ENCODE data around the gene PPP1R9B.
A peak's percentile ranks its signal among the peaks of the same experiment; 100 is the strongest.

PPP1R9B gene

DNA sequence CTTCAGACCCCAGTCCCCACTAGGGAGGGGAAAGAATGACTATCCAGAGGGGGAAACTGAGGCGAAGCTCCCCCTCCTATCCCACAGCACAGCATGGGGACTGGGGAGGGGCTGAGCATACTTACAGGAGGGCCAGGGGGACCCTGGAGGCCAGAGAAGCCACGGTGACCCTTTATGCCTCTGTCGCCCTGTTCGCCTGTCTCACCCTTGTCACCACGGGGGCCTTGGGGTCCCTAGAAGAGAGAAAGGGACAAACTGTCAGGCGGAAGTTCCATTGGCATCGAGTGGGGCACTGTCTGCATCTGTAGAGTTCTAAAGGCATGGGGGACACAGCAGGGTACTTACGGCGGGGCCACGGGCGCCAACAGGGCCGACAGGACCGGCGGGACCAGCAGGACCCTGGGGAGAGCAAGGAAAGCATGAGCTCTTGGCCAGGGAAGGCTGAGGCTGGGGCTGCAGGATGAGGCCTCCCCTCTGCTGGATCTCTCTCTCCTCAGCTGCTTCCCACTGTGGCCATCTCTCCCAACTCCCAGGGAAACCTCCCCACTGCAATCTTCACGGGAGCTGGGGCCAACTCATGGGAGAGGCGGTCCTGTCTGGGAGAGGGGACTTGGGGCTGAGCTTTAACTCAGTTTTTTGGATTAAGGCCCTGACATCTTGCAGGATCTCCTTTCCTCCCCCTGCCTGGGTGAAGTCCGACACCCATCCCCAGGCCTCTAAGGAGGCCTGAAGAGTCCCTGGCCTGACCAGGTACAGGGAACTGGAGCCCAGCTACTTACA lies 37.5 kb upstream of the PPP1R9B start:
- no peak for DNase-seq (ENCODE audit: low spot score)

DNA sequence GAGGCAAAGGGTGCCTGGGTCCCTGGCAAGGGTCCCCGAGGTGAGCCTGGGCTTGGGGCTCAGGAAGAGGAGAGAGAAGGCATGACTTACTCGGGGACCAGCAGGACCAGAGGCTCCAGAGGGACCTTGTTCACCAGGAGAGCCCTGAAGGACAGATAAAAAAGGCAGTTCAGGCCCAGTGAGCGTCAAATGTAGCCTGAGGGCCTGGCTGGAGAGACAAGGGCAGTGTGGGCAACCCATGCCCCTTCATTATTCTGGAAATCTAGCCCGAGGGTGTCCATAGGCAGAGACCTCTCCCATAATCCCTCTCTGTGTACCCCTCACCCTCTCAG lies 36.9 kb upstream of the PPP1R9B start:
- DNase-seq (ENCODE audit: low spot score), result no peak

DNA sequence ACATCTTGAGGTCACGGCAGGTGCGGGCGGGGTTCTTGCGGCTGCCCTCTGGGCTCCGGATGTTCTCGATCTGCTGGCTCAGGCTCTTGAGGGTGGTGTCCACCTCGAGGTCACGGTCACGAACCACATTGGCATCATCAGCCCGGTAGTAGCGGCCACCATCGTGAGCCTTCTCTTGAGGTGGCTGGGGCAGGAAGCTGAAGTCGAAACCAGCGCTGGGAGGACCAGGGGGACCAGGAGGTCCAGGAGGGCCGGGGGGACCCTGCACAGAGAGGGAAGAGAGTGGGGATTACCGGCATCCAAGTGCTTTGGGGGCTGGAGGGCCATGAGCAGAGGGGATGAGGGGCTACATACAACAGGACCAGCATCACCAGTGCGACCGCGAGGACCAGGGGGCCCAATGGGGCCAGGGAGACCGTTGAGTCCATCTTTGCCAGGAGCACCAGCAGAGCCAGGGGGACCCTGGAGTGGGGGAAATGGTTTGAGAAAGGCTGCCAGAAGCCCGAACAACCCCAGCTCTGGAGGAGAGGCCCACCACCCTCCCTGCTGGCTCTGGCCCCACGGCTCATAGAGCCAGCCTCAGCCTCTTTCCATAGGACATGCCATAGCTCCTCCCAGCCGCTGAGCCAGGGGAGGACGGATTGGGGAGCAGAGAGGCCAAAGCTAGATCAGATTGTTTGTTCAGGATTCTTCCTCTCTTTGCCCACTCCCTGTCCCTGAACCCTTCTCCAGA lies 36.4 kb upstream of the PPP1R9B start:
- DNase-seq (ENCODE audit: low spot score), result no peak

DNA sequence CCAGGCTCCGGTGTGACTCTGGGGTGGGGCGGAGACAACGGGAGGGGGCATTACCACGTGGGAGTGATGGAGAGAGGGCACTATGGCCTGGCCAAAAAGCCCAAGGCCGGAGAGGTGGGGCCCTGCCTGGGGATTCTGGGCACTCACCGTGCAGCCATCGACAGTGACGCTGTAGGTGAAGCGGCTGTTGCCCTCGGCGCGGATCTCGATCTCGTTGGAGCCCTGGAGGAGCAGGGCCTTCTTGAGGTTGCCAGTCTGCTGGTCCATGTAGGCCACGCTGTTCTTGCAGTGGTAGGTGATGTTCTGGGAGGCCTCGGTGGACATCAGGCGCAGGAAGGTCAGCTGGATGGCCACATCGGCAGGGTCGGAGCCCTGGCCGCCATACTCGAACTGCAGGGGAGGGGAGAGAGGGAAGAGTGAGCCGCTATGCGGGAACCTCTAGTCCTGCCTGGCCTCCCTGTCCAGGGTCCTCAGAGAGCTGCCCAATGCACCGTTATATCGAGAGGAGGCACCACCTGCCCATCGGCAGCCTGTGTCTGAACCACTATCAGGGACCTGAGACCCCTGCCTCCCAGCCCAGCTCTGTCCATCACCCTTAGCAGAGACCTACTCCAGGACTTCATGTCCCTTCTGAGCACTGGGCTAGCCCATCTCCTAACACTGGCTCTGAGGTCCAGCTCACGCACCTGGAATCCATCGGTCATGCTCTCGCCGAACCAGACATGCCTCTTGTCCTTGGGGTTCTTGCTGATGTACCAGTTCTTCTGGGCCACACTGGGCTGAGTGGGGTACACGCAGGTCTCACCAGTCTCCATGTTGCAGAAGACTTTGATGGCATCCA lies 35.4 kb upstream of the PPP1R9B start:
- no peak for DNase-seq (ENCODE audit: low spot score)

DNA sequence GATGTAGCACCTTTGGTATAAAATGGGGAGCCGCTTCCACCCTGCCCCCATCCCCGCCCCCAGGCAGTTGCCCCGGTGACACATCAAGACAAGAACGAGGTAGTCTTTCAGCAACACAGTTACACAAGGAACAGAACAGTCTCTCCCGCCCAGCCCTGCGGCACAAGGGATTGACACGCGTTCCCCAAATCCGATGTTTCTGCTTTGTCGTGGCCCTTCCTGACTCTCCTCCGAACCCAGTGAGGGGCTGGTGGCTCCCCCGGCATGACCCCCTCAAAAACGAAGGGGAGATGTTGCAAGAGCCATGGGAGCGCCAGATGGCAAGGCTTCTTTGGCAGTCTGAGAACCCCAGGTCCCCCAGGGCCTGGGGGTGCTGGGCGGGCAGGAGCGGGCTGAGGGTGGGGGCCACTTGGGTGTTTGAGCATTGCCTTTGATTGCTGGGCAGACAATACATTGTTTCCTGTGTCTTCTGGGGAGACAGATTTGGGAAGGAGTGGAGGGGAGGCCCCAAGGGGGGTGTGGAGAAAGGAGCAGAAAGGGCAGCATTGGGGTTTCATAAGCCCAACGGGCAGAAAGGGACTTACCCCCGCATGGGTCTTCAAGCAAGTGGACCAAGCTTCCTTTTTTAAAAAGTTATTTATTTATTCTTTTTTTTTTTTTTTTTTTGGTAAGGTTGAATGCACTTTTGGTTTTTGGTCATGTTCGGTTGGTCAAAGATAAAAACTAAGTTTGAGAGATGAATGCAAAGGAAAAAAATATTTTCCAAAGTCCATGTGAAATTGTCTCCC lies 34.3 kb upstream of the PPP1R9B start:
- no peak for DNase-seq (ENCODE audit: low spot score)

DNA sequence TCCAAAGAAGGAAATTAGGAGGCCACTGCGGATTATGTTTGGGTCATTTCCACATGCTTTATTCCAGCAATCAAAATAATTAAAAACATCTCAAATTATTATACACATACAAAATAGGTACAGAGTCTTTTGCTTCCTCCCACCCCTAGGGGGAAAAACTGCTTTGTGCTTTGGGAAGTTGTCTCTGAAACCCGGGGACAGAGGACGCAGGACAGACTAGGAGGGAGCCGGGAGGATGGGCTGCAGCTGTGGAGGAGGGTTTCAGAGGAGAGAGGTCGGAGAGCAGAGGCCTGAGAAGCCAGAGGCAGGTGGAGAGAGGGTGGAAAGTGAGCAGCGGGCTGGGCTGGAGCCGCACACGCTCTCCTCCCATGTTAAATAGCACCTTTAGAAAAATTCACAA lies 33.6 kb upstream of the PPP1R9B start:
- no peak for DNase-seq (ENCODE audit: low spot score)

DNA sequence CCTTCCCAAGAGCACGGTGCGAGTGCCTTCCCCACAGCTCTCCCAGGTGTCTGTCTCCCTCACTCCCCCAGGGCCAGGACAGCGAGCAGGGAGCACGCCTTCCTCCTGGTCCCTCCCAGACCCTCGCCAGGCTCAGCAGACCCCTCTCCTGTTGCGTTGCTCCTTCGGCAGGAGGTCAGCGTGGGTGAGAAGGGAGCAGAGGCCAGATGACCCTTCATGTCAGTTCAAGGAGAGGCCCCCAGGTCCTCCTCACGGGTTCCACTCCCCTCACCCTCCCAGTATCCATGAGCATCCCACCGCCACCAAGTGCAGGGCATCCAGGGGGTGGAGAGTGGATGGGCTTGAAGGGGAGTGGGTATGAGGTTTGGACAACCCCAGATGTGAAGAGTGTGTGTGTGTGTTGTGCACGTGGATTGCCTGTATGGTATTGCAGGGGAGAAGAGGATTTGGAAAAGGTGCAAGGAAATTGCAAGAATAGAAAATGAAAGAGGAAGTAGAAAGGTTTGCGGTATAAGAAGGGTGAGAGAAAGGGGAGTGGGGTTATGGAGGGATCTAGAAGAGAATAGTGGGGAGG lies 33.0 kb upstream of the PPP1R9B start:
- DNase-seq (ENCODE audit: low spot score), result no peak

DNA sequence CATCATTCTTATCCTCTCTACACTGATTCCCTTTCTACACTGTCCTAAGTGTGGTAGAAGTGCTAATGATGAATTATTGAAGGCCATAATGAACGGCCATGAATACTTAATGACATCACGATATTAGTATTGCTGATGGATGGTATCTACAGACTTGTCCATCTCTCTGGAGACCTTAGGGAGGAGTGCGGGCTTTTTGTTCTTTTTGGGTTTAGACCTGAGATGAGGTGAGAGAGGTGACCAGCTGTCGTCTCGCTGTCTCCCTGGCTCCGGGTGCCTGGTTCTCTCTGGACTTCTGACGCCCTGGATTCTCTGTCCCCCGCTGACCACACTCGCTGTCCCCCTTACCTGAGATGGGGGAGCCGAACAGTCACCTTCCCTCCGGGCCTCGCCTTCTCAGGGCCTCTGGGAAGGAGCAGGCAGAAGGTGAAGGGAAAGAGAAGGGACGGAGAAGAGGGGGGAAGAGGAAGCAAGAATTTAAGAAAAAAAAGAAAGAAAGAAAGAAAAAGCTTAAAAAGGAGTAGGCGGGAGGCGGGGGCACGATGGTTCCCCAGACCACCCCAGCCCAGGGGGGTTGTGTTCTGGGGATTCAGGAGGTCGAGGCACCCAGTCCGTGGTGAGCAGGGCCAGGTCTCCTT lies 32.4 kb upstream of the PPP1R9B start:
- no peak for DNase-seq (ENCODE audit: low spot score)

DNA sequence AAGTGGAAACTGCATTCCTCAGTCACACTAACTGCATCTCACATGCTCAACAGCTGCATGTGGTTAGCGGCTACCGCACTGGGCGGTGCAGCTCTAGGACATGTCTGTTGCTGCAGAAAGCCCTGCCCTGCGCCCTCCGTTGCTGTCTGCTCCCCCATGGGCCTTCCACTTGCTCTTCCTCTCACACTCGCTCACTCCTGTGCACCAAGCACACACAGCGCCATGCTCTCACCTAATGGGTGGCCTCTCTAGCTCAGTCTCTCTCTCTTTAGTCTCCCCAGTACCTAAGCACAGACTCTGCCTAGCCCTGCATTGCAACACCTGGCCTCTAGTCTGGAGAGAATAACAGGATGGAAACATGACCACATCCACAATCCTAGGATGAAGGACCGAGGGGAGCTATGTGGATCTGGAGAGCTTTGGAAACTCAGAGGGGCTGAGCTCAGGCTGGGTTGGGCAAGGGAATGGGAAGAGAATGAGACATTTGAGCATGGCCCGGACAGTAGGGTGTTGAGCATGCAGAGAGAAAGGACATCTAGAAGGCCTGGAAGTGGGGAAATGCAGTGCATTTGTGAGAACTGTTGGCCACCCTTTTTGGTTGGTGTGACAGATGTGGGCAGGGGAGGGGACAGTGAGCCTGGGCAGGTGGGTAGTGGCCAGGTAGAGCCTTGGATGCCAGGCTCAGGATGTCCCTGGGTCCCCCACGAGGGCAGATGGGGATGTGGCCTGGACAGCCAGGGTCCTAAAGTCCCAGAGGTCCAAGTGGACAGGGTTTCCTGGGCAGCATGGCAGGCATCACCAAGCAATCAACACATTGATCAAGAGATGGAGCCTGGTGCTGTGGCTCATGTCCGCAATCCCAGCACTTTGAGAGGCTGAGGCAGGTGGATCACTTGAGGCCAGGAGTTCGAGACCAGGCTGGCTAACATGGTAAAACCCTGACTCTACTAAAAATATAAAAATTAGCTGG lies 31.4 kb upstream of the PPP1R9B start:
- DNase-seq (ENCODE audit: low spot score), result no peak

DNA sequence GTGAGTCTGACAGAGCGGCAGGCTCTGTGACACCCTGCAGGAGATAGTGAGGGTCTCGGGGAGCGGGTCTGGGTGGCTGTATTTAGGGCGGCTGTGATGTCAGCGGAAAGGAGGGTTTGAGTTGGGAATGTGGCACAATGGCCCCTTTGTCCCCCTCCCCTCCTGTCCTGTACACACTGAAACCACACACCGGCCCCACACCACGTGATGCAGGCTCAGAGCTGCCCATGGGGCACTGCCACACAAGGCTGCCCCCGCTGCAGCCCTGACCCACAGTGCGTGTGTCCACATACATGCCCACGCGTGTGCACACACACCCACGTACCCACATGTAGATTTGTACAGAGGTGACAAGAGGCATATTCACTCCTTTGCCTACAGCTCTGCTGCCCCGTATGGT lies 30.7 kb upstream of the PPP1R9B start:
- peak; percentile 69 for DNase-seq (ENCODE audit: low spot score)

DNA sequence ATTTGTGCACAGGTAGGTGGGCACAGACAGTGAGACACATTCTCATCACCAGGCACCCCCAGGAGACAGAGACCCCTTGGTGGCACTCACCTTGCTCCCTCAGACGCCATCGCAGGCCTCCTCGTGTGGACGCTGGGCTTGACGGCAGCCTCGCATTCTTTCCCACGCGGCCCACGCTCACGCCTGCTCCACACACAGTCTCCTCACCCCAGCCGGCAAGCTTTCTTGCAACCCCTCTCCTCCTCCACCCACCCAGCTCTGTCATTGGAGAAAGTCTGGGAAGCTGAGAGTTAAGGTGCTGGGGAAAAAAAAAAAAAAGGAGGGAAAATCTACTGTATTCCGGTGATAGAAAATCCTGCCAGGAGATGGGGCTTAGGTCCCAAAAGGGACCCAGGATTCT lies 30.1 kb upstream of the PPP1R9B start:
- DNase-seq (ENCODE audit: low spot score), result no peak

DNA sequence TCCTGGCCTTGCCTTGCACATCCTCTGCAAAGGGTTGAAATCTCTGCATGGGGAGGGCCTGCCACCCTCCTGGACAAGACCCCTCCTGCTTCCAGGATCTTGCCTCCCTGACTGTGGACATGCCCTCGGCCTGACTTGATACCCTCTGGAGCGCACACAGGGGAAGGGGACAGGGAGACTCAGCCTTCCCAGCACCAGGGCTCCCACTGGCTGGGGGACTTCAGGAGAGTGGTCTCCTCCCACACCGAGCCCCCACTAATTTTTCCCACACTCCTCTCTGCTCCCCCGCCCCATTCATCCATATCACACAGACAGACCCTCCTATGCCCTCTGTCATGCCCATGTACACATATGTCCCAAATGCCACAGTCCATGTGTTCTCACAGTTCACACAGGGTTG lies 29.6 kb upstream of the PPP1R9B start:
- no peak for DNase-seq (ENCODE audit: low spot score)

DNA sequence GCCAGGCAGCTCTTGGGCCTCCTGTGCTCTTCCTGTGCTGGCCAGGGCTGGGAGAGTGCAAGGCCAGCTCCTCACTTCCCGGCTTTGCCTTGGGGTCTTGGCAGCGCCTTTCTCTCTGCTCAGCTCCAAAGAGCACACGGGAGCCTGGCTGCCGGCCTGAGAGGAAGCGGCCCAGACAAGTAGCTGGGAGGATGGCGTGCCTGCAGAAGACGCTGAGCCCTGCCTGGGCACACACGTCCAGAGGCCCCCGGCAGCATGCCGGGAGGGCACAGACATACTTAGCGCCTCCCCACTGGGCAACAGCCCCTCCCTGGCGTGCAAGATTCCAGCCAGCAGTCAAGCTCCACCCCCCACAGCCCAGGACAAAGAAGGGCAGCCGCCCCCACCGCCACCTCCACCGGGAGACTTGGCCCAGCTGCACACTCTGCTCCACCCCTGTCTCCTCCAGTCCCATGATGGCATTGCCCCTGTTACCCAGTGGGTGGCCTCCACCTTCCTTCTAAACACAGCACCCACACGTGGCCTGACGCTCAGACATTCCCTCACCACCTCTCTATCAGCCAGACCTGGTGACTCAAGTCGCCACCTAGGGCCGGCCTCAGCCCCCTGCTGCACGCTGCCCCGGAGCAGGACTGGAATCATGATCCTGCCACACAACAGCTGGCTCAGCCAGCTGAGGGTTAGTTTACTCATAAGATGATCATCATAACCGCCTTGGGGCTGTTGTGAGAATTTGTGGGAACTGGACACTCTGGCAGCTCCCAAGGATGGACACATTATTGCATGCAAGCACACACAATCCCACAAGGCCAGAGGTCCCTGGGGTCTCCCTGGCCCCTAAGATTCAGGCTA lies 27.7 kb upstream of the PPP1R9B start:
- peak; percentile 39 for DNase-seq (ENCODE audit: low spot score)

DNA sequence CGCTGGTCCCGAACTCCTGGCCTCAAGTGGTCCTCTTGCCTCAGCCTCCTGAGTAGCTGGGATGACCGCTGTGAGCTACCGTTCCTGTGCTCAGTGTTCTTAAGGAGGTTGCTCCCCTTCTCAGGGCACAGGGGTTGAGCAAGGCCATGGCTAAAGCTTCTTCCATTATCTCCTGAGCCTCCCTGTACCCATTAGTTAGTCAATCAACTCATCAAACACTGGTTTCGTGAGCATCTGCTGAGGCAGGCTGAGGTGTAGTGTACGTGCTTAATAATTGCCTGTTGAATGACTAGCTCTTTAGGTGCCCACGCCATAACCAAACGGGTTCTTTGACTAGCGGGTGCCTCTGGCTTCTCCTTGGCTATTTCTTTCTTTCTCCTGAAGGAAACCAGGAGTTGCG lies 27.0 kb upstream of the PPP1R9B start:
- DNase-seq (ENCODE audit: low spot score), result no peak

DNA sequence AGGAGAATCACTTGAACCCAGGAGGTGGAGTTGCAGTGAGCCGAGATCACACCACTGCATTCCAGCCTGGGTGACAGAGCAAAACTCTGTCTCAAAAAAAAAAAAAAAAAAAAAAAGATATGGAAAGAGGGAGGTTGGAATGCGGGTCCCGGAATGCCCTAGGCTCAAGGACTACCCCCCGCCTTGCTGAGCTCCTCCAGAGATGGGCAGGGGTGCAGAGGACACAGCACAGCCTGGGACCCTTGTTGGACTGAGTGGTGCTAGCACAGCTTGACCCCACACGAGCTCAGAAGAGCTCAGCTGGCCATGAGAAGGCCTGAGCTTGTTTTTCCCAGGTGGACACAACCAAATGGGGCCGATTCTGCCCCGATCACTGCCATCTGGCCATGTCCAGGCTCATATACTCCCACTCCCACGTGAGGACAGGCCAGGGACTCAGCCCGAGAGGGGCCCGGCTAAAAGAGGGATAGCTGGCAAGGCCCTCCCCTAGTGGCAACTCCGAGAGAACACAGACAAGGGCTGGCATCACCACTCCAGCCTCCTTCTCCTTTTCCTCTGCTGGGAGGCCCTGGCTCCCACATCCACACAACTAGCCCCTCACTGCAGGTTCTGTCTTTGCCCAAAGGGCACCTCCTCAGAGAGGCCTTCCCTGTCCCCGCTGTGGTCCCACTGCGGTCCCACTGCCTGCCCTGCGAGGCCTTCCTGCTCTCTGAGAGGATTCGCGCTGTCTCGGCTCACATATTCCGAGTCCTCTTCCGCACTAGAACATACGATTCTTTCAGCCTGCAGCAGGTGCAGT lies 26.3 kb upstream of the PPP1R9B start:
- no peak for DNase-seq (ENCODE audit: low spot score)

DNA sequence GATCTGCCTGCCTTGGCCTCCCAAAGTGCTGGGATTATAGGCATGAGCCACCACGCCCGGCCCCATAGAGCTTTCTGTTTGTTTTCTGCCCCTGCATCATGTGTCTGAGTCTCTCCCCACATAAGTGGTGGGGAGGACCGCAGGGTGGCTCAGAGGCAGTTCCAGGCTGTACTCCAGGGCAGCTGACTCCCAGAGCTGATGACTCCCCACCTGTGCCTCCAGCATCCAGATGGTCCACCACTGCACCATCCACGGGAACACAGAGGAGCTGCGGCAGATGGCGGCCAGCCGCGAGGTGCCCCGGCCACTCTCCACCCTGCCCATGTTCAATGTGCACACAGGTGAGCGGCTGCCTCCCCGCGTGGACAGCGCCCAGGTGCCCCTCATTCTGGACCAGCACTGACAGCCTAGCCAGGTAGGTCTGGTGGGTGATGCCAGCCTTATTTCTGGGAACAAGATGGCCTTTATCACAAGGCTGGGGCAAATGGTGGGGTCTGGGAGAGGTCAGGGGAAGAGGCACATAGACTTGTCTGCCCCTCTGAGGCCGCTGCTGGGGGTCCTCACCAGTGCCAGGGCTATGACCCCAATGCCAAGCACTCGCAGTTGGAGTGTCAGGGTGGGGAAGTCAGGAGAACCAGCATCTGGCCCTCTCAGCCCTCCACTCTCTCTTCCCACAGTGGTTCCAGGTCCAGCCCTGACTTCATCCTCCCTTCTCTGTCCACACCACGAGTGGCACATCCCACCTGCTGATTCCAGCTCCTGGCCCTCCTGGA lies 24.7 kb upstream of the PPP1R9B start:
- DNase-seq (ENCODE audit: low spot score), result no peak

DNA sequence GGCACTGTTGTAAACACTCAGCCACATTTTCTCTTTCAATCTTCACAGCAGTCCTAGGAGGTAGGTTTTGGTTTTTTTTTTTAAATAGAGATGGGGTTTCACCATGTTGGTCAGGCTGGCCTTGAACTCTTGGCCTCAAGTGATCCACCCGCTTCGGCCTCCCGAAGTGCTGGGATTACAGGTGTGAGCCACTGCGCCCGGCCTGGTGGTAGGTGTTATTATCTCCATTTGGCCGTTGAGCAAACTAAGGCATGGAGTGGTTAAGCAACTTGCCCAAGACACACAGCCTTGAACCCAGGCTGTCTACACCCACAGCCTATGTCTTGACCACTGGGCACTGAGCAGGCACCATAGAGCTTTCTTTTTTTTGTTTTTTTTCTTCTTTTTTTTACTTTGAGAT lies 24.0 kb upstream of the PPP1R9B start:
- no peak for DNase-seq (ENCODE audit: low spot score)
